Germinal center (tissue), 1 donor: ENCODE results near the gene GHR.

Experiments
- DNase-seq: peaks from one replicate; pipeline ENCODE4 v3.0.0; 2012; ENCODE audit warnings: mixed read lengths, low spot score

Gene GHR

DNA sequence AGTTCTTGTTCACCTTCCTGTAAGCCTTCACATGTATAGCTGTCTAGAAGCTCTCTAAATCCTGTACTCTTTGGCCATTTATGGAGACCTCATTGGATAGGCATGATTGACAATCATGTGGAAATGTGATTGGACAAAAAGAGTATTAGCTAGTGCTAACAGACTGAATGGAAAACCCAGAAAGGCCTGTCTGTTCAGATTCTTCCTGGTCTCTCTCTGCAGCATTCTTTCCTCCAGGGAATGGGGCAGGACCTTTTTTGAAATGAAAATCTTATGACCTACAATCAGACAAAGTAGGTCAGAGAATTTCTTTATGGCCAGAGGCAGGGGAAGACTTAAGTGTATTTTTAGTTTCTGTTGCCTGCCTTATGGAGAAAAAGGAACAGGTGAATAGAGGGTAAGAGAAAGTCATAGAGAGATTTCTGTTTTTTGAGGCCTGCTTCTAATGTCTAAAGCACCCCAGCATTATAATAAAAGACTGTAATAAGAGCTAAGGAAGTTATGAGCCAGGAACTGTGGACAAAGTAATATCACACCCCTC is 181.0 kb downstream of the GHR start:
- DNase-seq = no peak

- DNase-seq = no peak
Observed at GRCh38 chr5:42605490-42605889, 182.3 kb downstream of the GHR start.

DNA sequence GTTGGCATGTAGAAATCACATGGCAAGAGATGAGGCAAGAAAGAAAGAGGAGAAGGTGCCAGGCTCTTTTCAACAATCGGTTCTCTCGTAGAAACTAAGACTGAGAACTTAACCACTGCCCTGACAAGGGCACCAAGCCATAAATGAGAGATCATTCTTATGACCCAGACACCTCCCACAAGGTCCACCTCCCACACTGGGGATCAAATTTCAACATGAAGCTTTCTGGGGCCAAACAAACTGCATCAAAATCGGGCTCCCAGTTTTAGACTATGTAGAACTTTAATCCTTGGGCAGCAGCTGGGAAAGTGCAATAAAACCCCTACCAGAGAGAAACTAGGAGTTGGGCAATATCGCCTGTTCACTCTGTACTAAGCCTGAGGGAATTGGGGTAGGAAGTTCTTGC is 183.2 kb downstream of the GHR start:
- DNase-seq = no peak

GRCh38 chr5:42611437-42611836 is 188.2 kb downstream of the GHR start:
- no peak for DNase-seq

GRCh38 chr5:42612750-42613366 is 189.6 kb downstream of the GHR start:
- DNase-seq = no peak

- DNase-seq = no peak
Observed at GRCh38 chr5:42614509-42614908, 191.3 kb downstream of the GHR start.

DNA sequence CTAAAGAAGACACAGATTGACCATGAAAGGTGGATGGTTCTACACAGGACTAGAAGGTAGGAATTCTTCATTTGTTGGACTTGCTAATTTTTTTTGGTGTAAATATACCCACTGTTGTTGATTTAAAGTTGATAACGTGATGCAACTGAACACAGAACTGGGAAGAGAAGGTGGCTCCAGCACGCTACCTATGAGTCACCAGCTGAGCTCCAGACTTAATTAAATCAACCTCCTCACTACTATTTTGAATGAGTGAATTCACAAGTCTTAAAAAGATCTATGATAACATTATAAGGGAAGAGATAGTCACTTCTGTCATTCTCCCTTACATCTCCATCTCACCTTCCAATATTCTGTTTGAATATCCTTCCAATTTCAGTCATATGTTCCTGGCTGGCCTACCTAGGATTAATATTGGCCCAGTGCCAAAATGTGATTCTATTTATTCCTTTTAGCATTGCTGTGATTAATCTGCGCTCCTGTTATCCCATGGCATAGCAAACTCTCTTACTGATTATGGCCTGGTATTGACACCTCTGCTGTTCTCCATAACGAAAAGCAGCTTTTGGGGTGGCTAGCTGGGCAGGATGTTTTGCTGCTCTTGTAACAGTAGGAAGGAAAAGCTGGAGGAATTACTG is 197.5 kb downstream of the GHR start:
- DNase-seq = no peak

DNA sequence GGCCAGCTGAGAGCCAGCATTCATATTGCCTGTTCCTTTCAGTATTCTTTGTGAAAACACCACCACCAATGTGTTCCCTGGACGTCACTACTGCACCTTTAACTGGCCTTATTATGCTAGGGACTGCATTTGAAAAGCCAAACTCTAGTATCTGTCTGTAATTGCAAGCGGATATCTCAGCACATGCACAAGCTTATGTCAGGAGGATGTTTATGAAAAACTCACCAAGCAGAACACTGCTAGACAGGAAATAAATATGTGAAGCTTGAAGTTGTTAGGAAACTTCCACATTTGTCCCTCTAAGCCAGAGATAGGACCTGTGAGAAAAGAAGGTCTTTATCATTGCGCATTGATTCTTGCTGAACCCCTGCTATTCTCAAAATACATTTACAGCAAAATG is 198.0 kb downstream of the GHR start:
- DNase-seq = peak; percentile 33

DNA sequence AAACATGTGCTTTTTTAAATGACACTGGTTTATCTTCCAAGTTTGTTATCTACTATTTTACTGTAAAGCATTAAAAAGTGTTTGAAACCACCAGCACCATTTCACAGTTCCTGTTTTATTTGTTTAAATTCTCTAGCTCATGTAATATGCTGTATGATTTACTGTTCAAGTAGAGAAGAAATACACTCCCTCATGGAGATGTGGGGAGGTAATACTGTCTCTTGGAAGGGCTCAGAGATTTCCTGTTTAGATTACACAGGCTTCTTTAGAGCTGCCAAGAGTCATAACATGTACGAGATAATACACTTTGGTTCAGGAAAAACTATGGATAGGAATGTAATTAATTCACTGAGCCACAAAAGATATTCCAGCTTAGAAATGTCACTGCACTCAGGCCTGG is 198.4 kb downstream of the GHR start:
- DNase-seq = peak; percentile 9

DNA sequence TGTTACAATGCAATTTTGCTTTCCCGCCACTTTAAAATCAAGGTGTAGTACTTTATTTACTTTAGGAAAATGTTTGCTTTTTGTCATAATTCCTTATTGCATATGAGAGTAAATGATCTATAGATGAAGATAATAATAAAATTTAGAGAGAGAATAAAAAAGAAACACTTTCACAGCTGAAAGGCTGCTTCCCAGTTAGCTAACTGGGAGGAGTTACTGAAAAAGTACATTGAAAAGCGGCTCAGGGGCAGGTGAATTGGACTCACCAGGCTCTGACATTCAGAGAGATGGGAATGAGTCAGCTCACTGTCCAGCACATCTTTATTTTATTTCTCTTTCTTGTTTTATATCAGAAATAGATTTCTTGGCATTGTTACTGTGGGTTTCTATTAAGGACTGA is 201.7 kb downstream of the GHR start:
- DNase-seq = no peak

GRCh38 chr5:42626462-42626861 is 203.2 kb downstream of the GHR start:
- DNase-seq = no peak

DNA sequence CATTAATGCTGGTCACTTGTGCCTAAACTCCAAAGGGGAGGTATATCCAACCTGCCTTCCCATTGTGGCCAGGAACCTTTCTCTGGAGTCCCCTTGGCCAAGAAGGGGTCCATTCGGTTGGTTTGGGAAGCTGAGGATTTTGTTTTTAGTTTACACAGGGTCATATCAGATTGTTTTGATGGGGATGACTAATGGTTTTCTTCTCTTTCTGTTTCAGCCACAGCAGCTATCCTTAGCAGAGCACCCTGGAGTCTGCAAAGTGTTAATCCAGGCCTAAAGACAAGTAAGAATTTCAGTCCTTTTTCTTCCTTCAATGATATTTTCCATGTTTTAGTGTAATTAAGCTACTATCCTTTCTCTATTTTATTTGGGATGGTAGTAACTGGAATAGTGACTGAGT is 205.6 kb downstream of the GHR start:
- no peak for DNase-seq

DNA sequence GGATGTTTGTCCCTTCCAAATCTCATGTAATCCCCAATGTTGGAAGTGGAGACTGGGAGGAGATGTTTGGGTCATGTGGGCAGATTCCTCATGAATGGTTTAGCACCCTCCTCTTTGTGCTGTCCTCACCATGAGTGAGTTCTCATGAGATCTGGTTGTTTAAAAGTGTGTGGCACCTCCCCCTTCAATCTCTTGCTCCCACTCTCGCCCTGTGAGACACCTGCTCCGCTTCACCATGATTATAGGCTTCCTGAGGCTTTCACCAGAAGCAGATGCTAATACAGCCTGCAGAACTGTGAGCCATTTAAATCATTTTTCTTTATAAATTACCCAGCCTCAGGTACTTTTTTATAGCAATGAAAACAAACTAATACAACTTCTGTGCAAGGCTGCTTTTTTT is 206.0 kb downstream of the GHR start:
- DNase-seq = no peak

GRCh38 chr5:42631241-42631640 is 208.0 kb downstream of the GHR start:
- no peak for DNase-seq

DNA sequence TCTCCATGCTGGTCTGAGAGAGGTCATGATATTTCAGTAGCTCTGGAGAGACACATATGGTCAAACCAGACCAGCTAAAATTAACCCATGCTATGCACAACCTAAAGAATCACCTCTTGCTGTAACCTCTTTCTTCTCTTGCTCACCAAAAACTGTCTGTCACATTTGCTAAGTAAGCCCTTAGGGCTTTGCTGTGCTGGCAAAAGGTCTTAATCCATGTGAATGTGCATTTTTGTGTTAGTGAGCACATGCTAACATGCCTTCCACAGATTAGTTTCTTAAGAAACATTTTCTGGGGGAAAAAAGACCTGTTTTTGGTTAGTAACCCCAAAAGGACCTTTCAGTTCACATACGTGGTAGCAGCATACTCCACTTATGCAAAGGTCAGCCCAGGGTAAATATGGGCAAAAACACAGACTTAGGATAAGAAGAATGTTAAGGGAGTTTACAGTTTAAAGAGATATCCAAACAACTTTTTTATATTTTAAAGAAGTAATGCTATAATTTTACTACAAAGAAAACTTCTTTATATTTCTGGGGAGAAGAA is 209.2 kb downstream of the GHR start:
- DNase-seq = no peak

DNA sequence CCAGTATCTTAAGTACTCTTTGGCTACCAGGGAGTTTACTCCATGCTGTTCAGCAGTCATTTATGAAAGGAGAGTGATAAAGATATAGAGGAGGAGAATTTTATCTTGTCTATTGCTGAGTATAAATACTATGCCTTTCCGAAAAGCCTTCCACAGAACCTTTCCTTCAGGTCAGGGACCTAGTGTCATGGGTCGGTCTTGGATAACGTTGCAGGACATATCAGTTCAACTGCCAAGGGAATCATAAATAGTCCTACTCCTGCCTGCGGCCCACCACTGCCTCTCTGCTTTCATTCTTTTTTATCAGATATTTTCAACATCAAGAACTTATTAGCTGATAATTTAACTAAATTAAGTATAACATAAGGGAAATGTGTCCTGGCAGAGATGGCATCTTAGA is 211.3 kb downstream of the GHR start:
- DNase-seq = no peak

DNA sequence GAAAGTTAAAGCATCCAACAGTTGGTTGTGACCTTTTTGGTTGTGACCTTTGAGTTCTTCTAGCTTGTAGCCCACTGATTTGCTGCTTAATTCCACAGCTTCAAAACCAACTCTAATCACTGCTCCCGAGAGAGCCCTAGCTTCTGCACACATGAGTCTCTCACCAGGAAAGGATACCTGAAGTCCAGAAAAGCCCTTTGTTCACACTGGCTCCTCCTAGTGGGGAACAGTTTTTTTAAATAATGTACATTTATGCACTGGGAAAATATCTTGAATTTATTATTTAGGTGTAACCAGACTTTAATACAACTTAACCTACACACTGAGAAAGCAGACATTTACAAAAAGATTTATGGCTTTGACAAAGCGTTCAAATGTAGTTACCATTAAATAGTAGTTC is 213.2 kb downstream of the GHR start:
- DNase-seq = peak; percentile 5

GRCh38 chr5:42636946-42637345 is 213.7 kb downstream of the GHR start:
- no peak for DNase-seq

GRCh38 chr5:42638972-42639371 is 215.7 kb downstream of the GHR start:
- DNase-seq = no peak

GRCh38 chr5:42640835-42641234 is 217.6 kb downstream of the GHR start:
- no peak for DNase-seq

- DNase-seq = no peak
Observed at GRCh38 chr5:42641336-42642005, 218.2 kb downstream of the GHR start.

DNA sequence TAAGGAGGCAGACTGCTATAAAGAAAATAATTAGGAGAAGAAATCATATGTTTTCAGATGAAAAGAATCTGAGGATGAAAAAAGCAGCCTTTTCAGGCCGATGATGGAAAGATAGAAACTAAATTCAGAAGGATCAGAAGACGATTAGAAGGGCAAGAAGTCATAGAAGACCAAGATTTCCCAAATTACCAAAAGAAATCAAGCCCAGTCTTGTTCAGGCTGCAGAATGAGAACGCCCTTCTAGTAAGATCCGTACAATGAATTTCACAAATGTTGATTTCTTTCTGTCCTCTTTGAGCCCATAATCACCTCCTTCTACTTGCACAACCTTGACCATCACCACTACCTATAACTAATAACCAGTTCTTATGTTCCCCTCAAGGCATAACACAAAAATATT is 218.8 kb downstream of the GHR start:
- no peak for DNase-seq

DNA sequence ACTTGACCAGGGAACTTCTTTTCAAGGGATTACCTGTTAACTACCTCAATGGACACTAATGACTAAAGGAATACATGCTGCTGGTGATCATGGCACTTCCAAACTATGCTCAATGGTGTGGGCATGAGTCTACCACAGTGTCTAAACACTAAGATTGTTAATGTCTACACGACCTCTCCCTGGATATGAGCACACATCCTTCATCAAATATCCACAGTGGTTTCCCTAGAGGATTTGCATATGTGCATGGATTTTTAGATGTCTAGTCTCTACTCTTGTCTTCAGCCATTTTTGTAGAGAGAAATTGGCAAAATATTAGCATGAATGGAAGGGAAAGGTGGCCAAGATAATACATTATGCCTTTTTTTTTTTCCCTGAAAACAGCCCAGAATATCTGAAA is 220.1 kb downstream of the GHR start:
- DNase-seq = no peak
